ENCODE data around the gene CTRL. TPM values are rescaled to one million over a fixed set of nuclear protein-coding genes. Genes with fewer than 3 reads are reported as not detected.
A peak's percentile ranks its signal among the peaks of the same experiment; 100 is the strongest.

CTRL gene
- total RNA-seq, 1 donor from 2014 or later: 0.59 TPM

GRCh38 chr16:67949645-67950044, 18.0 kb upstream of the CTRL start:
- intact Hi-C loops (cut with DNase I): no loop called here
- Histone ChIP-seq H3K9me3 (no peaks in the 10 kb centered on the region), H3K4me1 (peaks cover 11% of the 10 kb centered on the region), H3K4me3 (no peak overlapping the region), H3K27me3 (ENCODE audit: low read depth) (no peaks in the 10 kb centered on the region), H3K27ac (no peak overlapping the region), H3K36me3 (peaks cover 100% of the 10 kb centered on the region)
- ATAC-seq (no peak), DNase-seq (no peak)
- TF ChIP-seq CTCF (IDR thresholded peaks at IDR 0.05): no peak

GRCh38 chr16:67948015-67948414, 16.4 kb upstream of the CTRL start:
- H3K36me3 ChIP-seq: peaks cover 98% of the 10 kb centered on the region
- TF ChIP-seq CTCF (IDR thresholded peaks at IDR 0.05): no peak
- ATAC-seq (no peak), DNase-seq (no peak)
- no peak overlapping the region for H3K27ac ChIP-seq
- no peaks in the 10 kb centered on the region for H3K9me3 ChIP-seq
- no peak overlapping the region for H3K4me3 ChIP-seq
- intact Hi-C loops (cut with DNase I): no loop called here
- no peaks in the 10 kb centered on the region for H3K27me3 ChIP-seq (ENCODE audit: low read depth)
- H3K4me1 ChIP-seq: peaks cover 23% of the 10 kb centered on the region

- Histone ChIP-seq H3K27ac (no peak overlapping the region), H3K4me3 (no peak overlapping the region), H3K27me3 (ENCODE audit: low read depth) (no peaks in the 10 kb centered on the region), H3K9me3 (no peaks in the 10 kb centered on the region), H3K36me3 (peaks cover 98% of the 10 kb centered on the region), H3K4me1 (peaks cover 21% of the 10 kb centered on the region)
- no peak for ATAC-seq
- TF ChIP-seq CTCF (IDR thresholded peaks at IDR 0.05): peak; percentile 2
- no peak for DNase-seq
- intact Hi-C loops (cut with DNase I): no loop called here
Observed at GRCh38 chr16:67946966-67947558, 15.4 kb upstream of the CTRL start.

GRCh38 chr16:67946128-67946569, 14.5 kb upstream of the CTRL start:
- no peak overlapping the region for H3K4me3 ChIP-seq
- DNase-seq (no peak), ATAC-seq (no peak)
- H3K36me3 ChIP-seq: peaks cover 95% of the 10 kb centered on the region
- no peak for TF ChIP-seq CTCF (IDR thresholded peaks at IDR 0.05)
- H3K27ac ChIP-seq: no peak overlapping the region
- peaks cover 14% of the 10 kb centered on the region for H3K4me1 ChIP-seq
- H3K27me3 ChIP-seq (ENCODE audit: low read depth): no peaks in the 10 kb centered on the region
- intact Hi-C loops (cut with DNase I): no loop called here
- H3K9me3 ChIP-seq: no peaks in the 10 kb centered on the region

- DNase-seq (no peak), ATAC-seq (no peak)
- H3K27ac ChIP-seq: no peak overlapping the region
- peaks cover 93% of the 10 kb centered on the region for H3K36me3 ChIP-seq
- peaks cover 14% of the 10 kb centered on the region for H3K4me1 ChIP-seq
- no peaks in the 10 kb centered on the region for H3K9me3 ChIP-seq
- H3K27me3 ChIP-seq (ENCODE audit: low read depth): no peaks in the 10 kb centered on the region
- H3K4me3 ChIP-seq: no peak overlapping the region
- intact Hi-C loops (cut with DNase I): no loop called here
- no peak for TF ChIP-seq CTCF (IDR thresholded peaks at IDR 0.05)
Observed at GRCh38 chr16:67945392-67945933, 13.8 kb upstream of the CTRL start.
